GM12878 (cell line): ENCODE data around the gene ITGB5. TPM values are rescaled to one million over a fixed set of nuclear protein-coding genes. Genes with fewer than 3 reads are reported as not detected.

ENCODE experiments used
- ATAC-seq: fragments of 200-7000 bp; cut with Tn5 transposase; 3 replicates; pipeline ENCODE4 v1.9.1; 2020; ENCODE audit warnings: mild to moderate bottlenecking, moderate library complexity
- BruUV-seq: library from RNA; stranded (reverse); fragments of 400-500 nt; replicated peaks from 2 replicates; lab custom pipeline; 2021; lab: Mats Ljungman, UMichigan
- CTCF ChIA-PET: fragments of 300-600 bp; sonication (Branson Sonifier 250); formaldehyde crosslinking; extraction: SDS; loops from one replicate; lab custom pipeline; 2021; ENCODE audit warnings: inconsistent platforms; lab: Yijun Ruan, JAX
- POLR2A ChIA-PET: fragments of 350-600 bp; formaldehyde crosslinking; extraction: SDS; loops from one replicate; lab custom pipeline; 2021; ENCODE audit warnings: inconsistent platforms; lab: Charles Lee
- RAD21 ChIA-PET: fragments of 300-600 bp; sonication (Branson Sonifier 250); formaldehyde crosslinking; loops from one replicate; lab custom pipeline; 2023; ENCODE audit warnings: antibody characterized with exemption; ENCODE audit not compliant: unreplicated experiment; lab: Charles Lee
- SMC1A ChIA-PET: fragments of 300-600 bp; sonication (Branson Sonifier 250); formaldehyde crosslinking; loops from one replicate; lab custom pipeline; 2023; ENCODE audit not compliant: unreplicated experiment, uncharacterized antibody; lab: Charles Lee
- DNase-seq: peaks from one replicate; pipeline ENCODE4 v3.0.0-alpha.2; 2011; ENCODE audit warnings: low read depth, low spot score
- FAIRE-seq: peaks from 3 replicates; lab custom pipeline; 2011; peaks lifted over from hg19 to GRCh38; lab: Jason Lieb, UNC
- H2AFZ ChIP-seq: 2 replicates; pipeline ENCODE4 v1.6.0; 2011; ENCODE audit warnings: low read depth, low read length, control low read depth; ENCODE audit not compliant: control insufficient read depth
- H3K27ac ChIP-seq: 2 replicates; pipeline ENCODE4 v1.5.1; 2011; ENCODE audit warnings: control low read depth; ENCODE audit not compliant: control insufficient read depth, insufficient read depth
- H3K27me3 ChIP-seq, 2 experiments: replicated peaks in 1 of 2; 2 replicates each; pipeline versions ENCODE4 v1.6.0 to v1.6.1; 2011; ENCODE audit warnings: low read length in 1 of 2; ENCODE audit not compliant: control insufficient read depth in 2 of 2, insufficient read depth in 2 of 2
- H3K36me3 ChIP-seq, 2 experiments: 2 replicates each; pipeline ENCODE4 v1.5.1; 2011; ENCODE audit warnings: low read length in 1 of 2; ENCODE audit not compliant: control insufficient read depth in 2 of 2, insufficient read depth in 2 of 2
- H3K4me1 ChIP-seq: 2 replicates; pipeline ENCODE4 v1.6.1; 2011; ENCODE audit warnings: mild to moderate bottlenecking, low read length, moderate library complexity, mixed read lengths; ENCODE audit not compliant: control insufficient read depth, insufficient read depth
- H3K4me2 ChIP-seq: 2 replicates; pipeline ENCODE4 v1.6.0; 2011; ENCODE audit warnings: control low read depth; ENCODE audit not compliant: control insufficient read depth, insufficient read depth
- H3K4me3 ChIP-seq: fragments of 200-600 bp; sonication (generic); 2 replicates; pipeline ENCODE4 v1.5.1; 2016
- H3K79me2 ChIP-seq: 2 replicates; pipeline ENCODE4 v1.6.0; 2011; ENCODE audit warnings: low read length; ENCODE audit not compliant: control insufficient read depth, insufficient read depth
- H3K9ac ChIP-seq: 2 replicates; pipeline ENCODE4 v1.8.0; 2011; ENCODE audit warnings: low read length, control low read depth, mixed read lengths; ENCODE audit not compliant: control insufficient read depth, insufficient read depth
- H3K9me3 ChIP-seq: replicated peaks from 3 replicates; pipeline ENCODE4 v1.5.1; 2011; ENCODE audit warnings: mild to moderate bottlenecking, low read length; ENCODE audit not compliant: control insufficient read depth, insufficient read depth
- H4K20me1 ChIP-seq: 2 replicates; pipeline ENCODE4 v1.6.0; 2011; ENCODE audit not compliant: control insufficient read depth, insufficient read depth
- CBFB ChIP-seq: IDR thresholded peaks from 2 replicates; pipeline ENCODE4 v1.6.1; 2016; ENCODE audit warnings: antibody characterized with exemption, low read depth
- E4F1 ChIP-seq: fragments of 450-650 bp; IDR thresholded peaks from 2 replicates; pipeline ENCODE4 v1.6.1; 2018; ENCODE audit warnings: borderline replicate concordance, mild to moderate bottlenecking; ENCODE audit not compliant: partially characterized antibody
- IKZF1 ChIP-seq: fragments of 450-650 bp; conservative IDR thresholded peaks from 2 replicates; pipeline ENCODE4 v1.6.1; 2017; ENCODE audit warnings: antibody characterized with exemption, mild to moderate bottlenecking
- KDM1A ChIP-seq: fragments of 200-600 bp; sonication (generic); IDR thresholded peaks from 2 replicates; pipeline ENCODE4 v1.6.1; 2016; ENCODE audit warnings: borderline replicate concordance
- SMAD5 ChIP-seq: IDR thresholded peaks from 2 replicates; pipeline ENCODE4 v1.6.1; 2016; ENCODE audit warnings: antibody characterized with exemption, low read depth
- USF1 ChIP-seq: IDR thresholded peaks from 2 replicates; pipeline ENCODE4 v1.6.1; 2011; ENCODE audit warnings: borderline replicate concordance, low read depth, mild to moderate bottlenecking, moderate library complexity, mixed read lengths, low read length; ENCODE audit not compliant: insufficient read depth; ENCODE audit errors: extremely low read length
- WGBS: methylation state at CpG from one replicate; pipeline ENCODE4 v1.1.6; 2016; ENCODE audit warnings: low lambda C conversion rate; ENCODE audit not compliant: insufficient replicate concordance, insufficient coverage; ENCODE audit errors: missing lambda C conversion rate; 5-methylcytosine and 5-hydroxymethylcytosine counted together
- in situ Hi-C: fragments of 300-500 bp; cut with MboI; formaldehyde crosslinking; loops from 9 replicates; pipeline ENCODE4 v1.14.3; 2018; ENCODE audit warnings: mixed read lengths
- intact Hi-C: fragments of 100-400 bp; cut with micrococcal nuclease; formaldehyde crosslinking; loops from one replicate; pipeline ENCODE4 v1.14.2; 2022; ENCODE audit not compliant: unreplicated experiment
- polyA plus RNA-seq, 11 experiments: library from polyadenylated mRNA; depleted of rRNA in 4 of 11; unstranded in 6 of 11; stranded (reverse) in 5 of 11; fragments of >200 nt; fragmentation: Nextera tagmentation in 4 of 11; fragmentation: Illumina TruSeq in 1 of 11; extraction: Ambion mirVana in 4 of 11; extraction: Trizol in 1 of 11; gene quantifications; 1 replicate in 1 of 11; 2 replicates in 10 of 11; pipeline versions ENCODE4 v1.2.1 to v1.2.3, GENCODE V29; 2011 to 2016; ENCODE audit warnings: inconsistent platforms in 2 of 11, missing spikeins in 2 of 11, low read depth in 1 of 11
- total RNA-seq, 4 experiments: library from RNA; depleted of rRNA in 3 of 4; stranded (reverse); fragments of >200 nt in 3 of 4; fragmentation: Illumina TruSeq in 1 of 4; extraction: Trizol in 1 of 4; gene quantifications; 2 replicates each; pipeline versions ENCODE4 v1.2.1 to v1.2.3, GENCODE V29; 2013 to 2021

ITGB5 gene
- total and polyA plus RNA-seq, 10 of the 15 experiments (the other 5 are each of a cell fraction or from before 2014, with no cell fraction given), result 0.05 to 10.0 (median 0.83) TPM; not detected in 2

- Histone ChIP-seq H3K9me3 (no peaks in the 10 kb centered on the region; the same call in 2 of the 3 replicates), H3K4me2 (no peak overlapping the region), H4K20me1 (no peaks in the 10 kb centered on the region), H3K4me1 (no peaks in the 10 kb centered on the region), H3K36me3 (no peaks in the 10 kb centered on the region), H3K9ac (no peak overlapping the region), H2AFZ (no peak overlapping the region), H3K27me3 (no peaks in the 10 kb centered on the region; a peak in 1 of 4 replicates), H3K27ac (no peak overlapping the region), H3K4me3 (no peak overlapping the region), H3K79me2 (no peaks in the 10 kb centered on the region)
- ChIA-PET CTCF (interaction anchor here (0.7 to 4.9 kb wide), 11 partner anchors 8 to 647 kb away, joined by 3 to 40 read pairs (median 8); no protein-coding TSS in a partner anchor), RAD21 (interaction anchor here (1.1 to 5.4 kb wide), 10 partner anchors 8 to 650 kb away, joined by 3 to 39 read pairs (median 8); no protein-coding TSS in a partner anchor), SMC1A (interaction anchor here (0.5 to 4.5 kb wide), 21 partner anchors 7 to 653 kb away, joined by 3 to 26 read pairs (median 7); no protein-coding TSS in a partner anchor), POLR2A (interaction anchor here (0.6 to 1.0 kb wide), 6 partner anchors 67 to 218 kb away, joined by 3 to 9 read pairs (median 4); no protein-coding TSS in a partner anchor)
- in situ Hi-C loops (no loop called here), intact Hi-C loops (no loop called here)
- ATAC-seq (no peak), DNase-seq (no peak), FAIRE-seq (no peak)
- no TSS peak for BruUV-seq
- TF ChIP-seq KDM1A (no peak), USF1 (no peak), CBFB (no peak), E4F1 (no peak), IKZF1 (no peak), SMAD5 (no peak)
- 82% methylated on average over 5 of the region's 5 CpGs for WGBS
Measured at GRCh38 chr3:124935794-124936542, 48.8 kb upstream of the ITGB5 start.
